GM20000 (cell line): Measurements from ENCODE around the gene RAB3IP.

Experiments used
- DNase-seq: peaks from one replicate; pipeline ENCODE4 v3.0.0; 2012; ENCODE audit warnings: low spot score
- TF ChIP-seq, protein P1 (sequence below): IDR thresholded peaks from 2 replicates; pipeline ENCODE4 v1.5.1; 2012; ENCODE audit warnings: mild to moderate bottlenecking, control low read depth; ENCODE audit errors: extremely low read depth, missing control alignments

RAB3IP gene

DNA sequence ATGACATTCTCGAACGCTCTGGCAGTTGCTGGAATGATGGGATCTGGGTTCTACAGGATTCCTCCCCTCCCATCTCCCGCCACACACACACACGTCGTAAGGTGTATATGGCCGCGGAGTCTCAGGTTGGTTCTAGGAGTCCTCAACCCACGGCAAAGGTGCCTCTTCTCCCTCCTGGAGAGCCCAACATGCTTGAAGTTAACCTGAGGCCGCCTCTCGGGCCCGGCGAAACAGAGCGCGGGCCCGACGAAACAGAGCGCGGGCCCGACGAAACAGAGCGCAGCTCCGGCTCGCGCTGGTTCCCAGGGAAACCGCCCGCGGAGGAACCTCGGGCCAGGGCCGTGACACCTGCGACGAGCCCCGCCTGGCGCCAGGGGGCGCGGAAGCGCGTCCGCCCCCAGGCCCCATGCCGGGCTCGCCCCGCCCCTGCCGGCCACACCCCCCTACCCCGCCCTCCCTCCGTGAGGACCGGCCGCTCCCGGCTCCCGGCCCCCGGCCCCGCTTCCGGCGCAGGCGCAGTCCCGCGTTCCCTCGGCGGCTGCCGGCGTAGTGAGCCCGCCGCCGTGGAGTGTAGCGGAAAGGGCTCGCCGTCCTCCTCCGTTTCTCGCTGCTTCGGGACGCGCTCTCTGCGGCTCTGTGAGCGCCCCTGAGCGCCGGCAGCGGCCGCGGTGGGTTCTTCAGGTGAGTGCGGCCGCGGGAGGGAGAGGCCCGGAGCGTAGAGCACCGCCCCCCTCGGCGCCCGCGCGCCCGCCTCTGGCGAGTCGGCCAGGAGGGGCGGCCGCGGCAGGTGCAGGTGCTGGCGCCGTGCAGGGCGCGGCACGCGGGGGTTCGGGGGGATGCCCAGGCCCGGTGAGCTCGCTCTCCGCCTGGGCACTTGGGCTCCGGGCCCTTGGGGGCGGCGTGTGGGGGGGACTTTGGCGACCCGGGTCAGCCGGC is at the start of gene RAB3IP:
RAB3IP (plus strand) TSS at position 510 of the 936 bp plus-strand sequence. CDS start 16,549 bp downstream, outside the sequence.
- DNase-seq: peak; percentile 99
- TF ChIP-seq, protein P1, sequence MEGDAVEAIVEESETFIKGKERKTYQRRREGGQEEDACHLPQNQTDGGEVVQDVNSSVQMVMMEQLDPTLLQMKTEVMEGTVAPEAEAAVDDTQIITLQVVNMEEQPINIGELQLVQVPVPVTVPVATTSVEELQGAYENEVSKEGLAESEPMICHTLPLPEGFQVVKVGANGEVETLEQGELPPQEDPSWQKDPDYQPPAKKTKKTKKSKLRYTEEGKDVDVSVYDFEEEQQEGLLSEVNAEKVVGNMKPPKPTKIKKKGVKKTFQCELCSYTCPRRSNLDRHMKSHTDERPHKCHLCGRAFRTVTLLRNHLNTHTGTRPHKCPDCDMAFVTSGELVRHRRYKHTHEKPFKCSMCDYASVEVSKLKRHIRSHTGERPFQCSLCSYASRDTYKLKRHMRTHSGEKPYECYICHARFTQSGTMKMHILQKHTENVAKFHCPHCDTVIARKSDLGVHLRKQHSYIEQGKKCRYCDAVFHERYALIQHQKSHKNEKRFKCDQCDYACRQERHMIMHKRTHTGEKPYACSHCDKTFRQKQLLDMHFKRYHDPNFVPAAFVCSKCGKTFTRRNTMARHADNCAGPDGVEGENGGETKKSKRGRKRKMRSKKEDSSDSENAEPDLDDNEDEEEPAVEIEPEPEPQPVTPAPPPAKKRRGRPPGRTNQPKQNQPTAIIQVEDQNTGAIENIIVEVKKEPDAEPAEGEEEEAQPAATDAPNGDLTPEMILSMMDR: peak; percentile 81

GRCh38 chr12:69689638-69690037 is 49.0 kb upstream of the RAB3IP start:
- TF ChIP-seq, protein P1: no peak

DNA sequence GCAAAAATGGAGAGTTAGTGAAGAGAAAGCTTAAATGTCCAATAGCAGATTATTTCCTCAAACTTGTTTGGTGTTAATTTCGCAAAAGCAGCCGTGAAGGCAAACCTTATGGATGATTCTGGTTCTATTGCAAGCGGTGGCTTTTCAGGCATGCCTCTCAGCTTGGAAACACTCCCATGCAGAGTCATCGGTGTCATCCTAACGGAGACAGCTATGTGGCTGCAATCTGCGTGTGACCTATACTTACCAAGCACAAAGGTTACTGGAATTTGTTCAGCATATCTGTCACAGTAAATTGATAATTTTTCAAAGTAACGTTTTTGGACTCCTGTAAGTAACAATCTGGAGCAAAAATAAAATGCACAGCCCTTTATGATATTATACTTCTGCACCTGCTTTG is 44.5 kb upstream of the RAB3IP start:
- TF ChIP-seq, protein P1: no peak

More at GRCh38 chr12:69689638-69690037, 49.0 kb upstream of the RAB3IP start:
- no peak for DNase-seq

GRCh38 chr12:69698054-69698453 is 40.6 kb upstream of the RAB3IP start:
- TF ChIP-seq, protein P1: no peak
- DNase-seq: no peak

More for the DNA sequence above, 44.5 kb upstream of the RAB3IP start:
- no peak for DNase-seq

DNA sequence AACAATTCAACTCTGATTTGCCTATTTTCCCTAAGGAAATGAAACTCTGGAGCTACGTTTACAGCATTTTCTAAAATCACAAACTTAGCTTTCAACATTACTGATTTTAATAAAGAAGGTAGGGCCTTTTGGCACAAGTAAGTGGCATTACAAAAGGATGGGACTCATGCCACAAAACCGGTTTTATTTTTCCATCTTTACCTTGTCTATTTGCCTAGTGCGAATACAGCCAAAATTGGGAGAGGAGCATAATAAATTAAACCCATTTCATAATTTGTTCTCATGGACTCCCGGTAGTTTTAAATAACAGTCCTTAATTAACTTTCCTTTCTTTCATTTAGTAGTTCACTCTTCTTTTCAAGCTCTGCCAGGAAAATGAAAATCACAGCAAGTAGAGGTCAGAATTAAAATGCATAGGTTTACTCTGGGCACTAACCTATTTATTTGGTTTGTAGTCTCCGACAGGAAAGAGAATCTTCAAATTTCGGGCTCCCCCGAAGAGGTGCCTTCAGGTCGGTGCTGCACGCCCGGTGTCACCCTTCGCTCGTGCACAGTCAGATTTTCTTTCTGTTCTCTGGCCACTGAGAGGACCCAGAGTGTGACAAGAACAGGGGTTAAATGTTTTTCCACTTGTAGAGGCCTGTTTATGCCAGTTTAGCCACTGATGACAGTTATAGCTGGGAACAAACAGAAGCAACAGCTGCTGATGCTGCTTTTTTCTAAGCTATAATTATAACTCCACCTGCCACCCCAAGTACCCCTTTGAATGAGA is 39.7 kb upstream of the RAB3IP start, which contains the start of gene BEST3:
BEST3 (minus strand) TSS at position 535 of the 772 bp plus-strand sequence. CDS start 1,505 bp downstream, outside the sequence.
- TF ChIP-seq, protein P1: no peak
- no peak for DNase-seq

DNA sequence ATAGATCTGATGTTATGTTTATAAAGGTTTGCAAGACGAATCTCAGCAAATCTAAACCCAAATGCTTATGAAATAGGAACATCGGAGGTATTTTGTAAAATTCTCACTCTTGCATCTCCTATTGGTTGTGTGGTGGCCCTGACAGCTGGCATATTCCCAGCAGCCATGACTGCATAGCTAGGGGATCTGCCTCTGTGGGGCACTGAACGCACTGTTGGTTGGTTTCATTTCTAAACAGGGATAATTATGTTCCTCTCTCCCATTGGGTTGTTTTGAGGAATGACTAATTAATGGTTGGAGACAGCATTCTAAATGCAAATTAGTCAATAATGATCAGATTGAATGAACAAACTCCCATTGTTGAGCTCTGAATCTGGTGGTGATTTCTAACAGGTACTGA is 36.8 kb upstream of the RAB3IP start:
- DNase-seq: no peak
- TF ChIP-seq, protein P1: no peak
